NT2/D1 (cell line): ENCODE results near the gene DYNLRB1.

Experiments used
- SUZ12 ChIP-seq: IDR thresholded peaks from 2 replicates; pipeline ENCODE4 v1.6.1; 2011; ENCODE audit not compliant: insufficient read length, insufficient read depth; ENCODE audit errors: extremely low read depth
- YY1 ChIP-seq: IDR thresholded peaks from 2 replicates; pipeline ENCODE4 v1.6.1; 2011; ENCODE audit not compliant: insufficient read length, insufficient read depth

DNA sequence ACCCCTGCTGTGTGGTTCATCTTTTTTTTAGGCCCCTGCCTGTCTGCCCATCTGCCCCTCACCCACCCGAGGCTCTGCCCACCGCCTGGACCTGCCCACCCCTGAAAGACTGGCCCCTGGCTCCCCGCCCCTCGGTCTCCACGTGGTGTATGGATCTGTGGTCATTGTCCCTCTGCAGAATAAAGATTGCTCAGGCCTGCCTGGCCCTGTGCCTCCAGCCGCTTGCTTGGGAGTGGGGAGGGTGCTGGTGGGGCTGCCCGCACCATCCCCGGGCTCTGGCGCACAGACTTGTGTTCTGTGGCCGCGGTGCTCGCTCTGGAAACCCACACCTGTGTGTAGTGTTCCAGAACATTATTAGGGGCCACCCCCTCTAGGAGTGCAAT is 43.9 kb downstream of the DYNLRB1 start:
- TF ChIP-seq SUZ12 (no peak), YY1 (no peak)
